SKM-1 (cell line): ENCODE data around the gene BICDL2.
"Not testable (repeated sequence)": the region's sequence is repeated elsewhere in the genome, so short reads cannot be mapped to it uniquely, and the experiment has no call there.

Source experiments
- DNase-seq: peaks from one replicate; lab custom pipeline; 2025; ENCODE audit not compliant: unreplicated experiment; lab: John Stamatoyannopoulos, UW

BICDL2 gene

DNA sequence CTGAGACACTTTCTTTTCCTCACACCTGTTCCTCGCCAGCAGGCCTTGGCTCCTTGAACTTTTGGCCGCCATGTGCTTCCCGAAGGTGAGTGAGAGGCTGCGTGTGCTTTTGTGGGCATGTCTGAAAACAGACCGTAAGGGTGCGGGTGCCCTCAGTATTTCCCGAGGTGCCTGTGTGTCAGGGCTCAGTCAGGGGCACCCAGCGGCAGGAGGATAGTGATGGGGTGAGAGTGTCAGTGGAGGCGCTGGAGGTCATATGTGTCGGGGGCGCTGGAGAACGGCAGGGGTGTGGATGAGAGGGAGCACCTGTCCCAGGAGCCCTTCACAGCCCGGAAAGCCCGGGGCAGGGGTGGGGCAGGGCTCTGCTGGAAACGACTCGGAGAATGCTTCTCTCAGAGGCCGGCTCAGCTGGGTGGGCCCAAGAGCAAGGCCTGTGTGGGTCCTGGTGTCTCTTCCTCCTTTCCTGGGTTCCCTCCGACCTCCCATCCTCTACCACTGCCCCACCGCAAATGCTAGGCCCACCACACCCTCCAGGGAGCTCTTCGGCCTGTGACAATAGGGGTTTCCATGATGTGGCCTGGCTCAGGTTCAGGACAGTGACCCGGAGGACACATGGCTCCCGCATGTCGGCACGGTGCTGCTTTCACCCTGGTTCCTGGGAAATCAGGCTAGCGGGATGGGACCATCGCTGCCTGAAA is 29.1 kb upstream of the BICDL2 start:
- DNase-seq: no peak

DNA sequence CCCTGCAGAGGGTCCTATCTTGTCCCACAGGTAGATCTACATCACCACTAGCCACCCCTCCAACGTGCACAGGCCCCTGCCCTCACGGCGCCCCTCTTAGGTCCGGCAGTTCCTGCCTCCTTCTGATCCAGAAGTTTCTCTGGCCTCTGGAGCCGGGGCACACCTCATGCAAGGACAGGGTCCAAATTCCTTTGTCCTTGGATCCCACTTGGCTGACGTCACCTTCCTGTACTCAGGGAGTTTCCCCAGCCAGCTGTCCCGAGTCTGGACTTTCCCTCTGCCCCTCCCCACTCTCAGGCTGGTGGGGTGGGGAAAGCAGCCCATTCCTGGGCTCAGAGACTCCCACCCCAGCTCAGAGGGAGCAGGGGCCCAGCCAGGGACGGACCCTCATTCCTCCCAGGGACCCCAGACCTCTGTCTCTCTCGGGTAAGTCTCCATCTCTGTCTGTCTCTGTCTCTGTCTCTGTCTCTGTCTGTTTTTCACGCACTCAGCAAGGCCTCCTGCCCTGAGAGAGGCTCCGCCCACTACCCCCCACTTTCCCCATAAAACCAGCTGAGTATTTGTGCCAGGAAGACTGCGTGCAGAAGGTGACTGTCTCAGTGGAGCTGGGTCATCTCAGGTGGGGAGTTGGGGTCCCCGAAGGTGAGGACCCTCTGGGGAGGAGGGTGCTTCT is 28.5 kb upstream of the BICDL2 start, which contains the start of gene IL32:
TSS of gene IL32 (plus strand) at position 572 of the 673 bp plus-strand sequence. CDS start 172 bp downstream, outside the sequence.
- DNase-seq: no peak

DNA sequence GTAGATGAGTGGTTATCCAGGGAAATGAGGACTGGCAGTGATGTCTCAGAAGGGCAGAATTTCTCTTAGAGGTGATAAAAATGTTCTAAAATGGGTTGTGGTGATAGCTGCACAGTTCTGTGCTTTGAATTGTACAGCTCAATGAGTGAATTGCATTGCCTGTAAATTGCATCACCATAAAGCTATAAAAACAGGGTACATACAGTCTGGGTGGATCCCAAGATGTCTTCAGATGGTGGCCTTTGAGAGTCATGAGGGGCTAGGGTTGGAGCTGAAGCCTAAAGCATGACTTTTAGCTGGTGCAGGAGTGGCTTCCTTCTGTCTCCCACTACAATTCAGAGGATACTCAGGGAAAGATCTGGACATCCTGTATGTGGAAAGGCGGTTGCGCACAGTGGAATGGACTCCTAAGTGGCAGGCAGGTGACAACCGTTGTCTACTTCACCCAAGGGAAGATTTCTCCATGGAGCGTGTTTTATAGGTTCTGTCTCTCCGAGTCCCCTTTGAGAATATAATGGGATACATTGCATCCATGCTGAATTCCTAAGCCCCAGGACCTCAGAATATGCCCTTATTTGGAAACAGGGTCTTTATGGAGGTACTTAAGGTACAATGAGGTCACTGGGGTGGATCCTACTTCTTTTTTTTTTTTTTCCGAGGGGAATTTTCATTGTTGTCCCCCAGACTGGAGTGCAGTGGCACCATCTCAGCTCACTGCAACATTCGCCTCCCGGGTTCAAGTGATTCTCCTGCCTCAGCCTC is 27.1 kb upstream of the BICDL2 start:
- DNase-seq: no peak

DNA sequence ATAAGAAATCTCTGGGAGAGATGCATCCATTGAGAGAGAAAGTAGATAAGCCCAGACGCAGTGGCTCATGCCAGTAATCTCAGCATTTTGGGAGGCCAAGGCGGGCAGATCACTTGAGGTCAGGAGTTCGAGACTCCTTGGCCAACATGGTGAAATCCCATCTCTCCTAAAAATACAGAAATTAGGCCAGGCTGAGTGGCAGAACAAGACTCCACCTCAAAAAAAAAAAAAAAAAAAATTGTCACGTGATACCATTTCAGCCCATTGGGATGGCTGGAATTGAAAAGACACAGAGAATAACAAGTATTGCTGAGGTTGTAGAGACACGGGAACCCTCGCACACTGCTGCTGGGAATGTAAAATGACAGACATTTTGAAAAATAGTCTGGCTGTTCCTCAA is 25.8 kb upstream of the BICDL2 start:
- no peak for DNase-seq

DNA sequence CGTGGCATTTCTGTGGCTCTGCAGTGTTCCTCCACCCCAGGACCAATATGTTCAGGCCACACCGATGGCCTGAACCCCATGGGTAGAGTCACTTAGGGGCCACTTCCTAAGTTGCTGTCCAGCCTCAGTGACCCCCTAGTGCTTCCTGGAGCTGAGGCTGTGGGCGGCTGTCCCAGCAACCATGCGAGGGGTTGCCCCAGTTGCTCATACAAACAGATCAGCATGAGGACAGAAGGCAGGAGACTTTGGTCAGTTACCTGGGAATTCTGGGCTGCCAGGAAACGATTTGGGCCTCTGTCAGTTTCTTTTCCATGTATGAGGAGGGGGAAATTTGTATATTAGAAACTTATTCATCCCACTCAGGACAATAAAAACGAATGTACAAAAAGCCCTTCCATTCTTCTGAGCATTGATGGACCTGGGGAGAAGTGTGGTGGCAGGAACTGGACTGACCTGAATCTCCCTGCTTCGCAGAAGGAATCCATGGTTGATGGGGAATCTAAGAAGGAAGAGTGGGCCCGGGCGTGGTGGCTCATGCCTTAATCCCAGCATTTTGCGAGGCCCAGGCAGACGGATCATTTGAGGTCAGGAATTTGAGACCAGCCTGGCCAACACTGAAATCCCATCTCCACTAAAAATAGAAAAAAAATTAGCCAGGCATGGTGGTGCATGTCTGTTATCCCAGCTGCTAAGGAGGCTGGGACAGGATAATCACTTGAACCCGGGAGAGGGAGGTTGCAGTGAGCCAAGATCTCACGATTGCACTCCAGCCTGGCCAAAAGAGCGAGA is 23.8 kb upstream of the BICDL2 start:
- no peak for DNase-seq

DNA sequence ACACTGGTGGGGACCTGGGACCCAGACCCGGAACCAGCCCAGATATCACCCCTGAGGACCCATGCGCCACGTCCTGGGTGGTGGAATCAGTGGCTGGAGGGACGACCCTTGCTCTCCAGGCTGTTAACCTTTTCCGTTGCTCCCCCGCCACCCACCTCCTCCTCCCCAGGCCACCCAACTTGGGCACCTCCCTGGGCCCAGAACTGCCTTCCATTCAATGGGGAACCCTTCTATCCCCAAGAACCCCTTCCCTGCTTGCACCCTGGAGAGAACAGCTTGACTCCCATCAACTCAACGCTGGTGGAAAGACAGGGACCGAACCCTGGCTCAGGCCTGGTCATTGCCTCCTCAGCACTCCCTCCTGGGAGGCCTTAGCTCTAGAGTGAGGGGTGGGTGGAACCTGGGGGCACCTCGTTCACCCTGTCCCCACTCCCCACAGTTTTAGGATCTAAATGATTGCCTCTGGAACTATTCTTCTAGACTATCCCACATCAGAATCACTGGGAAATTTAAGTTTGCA is 23.0 kb upstream of the BICDL2 start:
- no peak for DNase-seq

DNA sequence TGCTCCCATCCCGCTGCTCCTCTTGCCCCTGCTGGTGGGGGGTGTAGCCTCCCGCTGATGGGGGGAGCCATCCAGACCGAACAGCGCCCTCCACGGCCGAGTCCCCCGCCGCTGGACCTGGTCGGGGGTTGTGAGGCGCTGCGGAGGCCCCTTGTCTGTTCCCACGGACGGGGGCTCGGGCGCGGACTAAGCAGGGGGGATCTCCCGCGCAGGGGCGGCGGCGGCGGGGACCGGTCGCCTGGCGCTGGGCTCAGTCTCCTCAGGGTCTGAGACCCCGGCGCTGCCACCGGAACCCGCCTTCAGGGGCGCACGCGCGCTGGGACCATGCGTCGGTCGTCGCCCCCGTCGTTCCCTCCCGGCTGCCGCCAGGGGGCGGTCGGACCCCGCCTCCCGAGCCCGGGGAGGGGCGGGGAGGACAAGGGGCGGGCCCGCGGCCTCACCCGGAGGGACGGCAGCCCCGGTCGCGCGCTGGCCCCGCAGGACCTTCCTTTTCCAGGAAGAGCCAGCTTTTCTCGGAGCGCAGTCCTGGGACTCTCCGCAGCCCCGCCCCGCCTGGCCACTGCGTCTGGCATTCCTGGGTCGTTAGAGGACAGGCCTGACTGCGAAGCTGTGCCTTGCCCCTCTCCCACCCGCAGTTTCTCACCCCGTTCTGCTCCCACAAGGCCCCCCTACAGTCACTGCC is 22.4 kb upstream of the BICDL2 start:
- peak; percentile 61 for DNase-seq

DNA sequence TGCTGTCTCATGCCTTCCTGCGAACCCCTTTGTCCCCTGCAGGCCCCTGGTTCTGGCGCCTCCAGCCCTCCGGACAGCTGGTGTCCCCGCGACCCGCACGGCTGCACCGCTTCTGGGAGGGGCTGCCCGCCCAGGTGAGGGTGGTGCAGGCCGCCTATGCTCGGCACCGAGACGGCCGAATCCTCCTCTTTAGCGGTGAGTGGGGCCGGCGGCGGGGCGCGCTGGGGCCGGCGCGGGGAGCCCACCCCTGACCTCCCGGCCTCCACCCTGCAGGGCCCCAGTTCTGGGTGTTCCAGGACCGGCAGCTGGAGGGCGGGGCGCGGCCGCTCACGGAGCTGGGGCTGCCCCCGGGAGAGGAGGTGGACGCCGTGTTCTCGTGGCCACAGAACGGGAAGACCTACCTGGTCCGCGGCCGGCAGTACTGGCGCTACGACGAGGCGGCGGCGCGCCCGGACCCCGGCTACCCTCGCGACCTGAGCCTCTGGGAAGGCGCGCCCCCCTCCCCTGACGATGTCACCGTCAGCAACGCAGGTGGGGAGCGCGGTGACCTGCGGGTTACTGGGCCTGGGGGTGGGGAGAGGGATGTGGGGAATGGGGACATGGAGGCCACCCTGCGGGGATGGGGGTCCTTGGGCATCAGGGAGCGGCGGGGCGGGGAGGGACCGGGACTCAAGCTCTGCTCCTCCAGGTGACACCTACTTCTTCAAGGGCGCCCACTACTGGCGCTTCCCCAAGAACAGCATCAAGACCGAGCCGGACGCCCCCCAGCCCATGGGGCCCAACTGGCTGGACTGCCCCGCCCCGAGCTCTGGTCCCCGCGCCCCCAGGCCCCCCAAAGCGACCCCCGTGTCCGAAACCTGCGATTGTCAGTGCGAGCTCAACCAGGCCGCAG is 21.6 kb upstream of the BICDL2 start:
- DNase-seq: no peak

DNA sequence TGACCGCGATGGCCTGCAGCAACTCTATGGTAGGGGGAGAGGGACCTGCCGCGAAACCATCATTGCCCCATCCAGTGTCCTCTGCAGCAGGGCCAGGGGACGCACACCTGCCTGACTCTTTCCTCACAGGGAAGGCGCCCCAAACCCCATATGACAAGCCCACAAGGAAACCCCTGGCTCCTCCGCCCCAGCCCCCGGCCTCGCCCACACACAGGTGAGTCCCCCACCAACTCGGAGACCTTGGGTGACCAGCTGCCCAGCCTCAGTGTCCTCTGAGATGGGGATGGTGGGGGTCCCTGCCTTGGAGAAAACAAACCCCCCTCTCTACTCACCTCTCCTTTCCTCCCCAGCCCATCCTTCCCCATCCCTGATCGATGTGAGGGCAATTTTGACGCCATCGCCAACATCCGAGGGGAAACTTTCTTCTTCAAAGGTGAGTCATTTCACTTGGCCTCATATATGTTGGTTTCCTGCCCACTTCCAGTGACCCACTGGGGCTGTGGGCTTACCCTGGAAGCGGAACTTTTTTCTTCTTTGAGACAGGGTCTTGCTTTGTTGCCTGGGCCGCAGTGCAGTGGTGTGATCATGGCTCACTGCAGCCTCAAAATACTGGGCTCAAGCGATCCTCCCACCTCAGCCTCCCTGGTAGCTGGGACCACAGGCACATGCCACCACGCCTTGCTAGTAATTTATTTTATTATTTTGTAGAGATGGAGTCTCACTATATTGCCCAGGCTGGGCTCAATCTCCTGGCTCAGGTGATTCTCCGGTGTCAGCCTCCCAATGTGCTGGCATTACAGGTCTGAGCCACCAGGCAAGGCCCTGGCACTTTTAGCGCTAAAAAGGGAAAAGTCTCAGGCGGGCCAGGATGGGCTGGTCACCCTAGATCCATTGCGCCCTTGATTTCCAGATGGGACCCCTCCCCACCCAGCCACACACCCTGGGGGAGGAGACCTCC is 20.7 kb upstream of the BICDL2 start:
- DNase-seq: no peak

DNA sequence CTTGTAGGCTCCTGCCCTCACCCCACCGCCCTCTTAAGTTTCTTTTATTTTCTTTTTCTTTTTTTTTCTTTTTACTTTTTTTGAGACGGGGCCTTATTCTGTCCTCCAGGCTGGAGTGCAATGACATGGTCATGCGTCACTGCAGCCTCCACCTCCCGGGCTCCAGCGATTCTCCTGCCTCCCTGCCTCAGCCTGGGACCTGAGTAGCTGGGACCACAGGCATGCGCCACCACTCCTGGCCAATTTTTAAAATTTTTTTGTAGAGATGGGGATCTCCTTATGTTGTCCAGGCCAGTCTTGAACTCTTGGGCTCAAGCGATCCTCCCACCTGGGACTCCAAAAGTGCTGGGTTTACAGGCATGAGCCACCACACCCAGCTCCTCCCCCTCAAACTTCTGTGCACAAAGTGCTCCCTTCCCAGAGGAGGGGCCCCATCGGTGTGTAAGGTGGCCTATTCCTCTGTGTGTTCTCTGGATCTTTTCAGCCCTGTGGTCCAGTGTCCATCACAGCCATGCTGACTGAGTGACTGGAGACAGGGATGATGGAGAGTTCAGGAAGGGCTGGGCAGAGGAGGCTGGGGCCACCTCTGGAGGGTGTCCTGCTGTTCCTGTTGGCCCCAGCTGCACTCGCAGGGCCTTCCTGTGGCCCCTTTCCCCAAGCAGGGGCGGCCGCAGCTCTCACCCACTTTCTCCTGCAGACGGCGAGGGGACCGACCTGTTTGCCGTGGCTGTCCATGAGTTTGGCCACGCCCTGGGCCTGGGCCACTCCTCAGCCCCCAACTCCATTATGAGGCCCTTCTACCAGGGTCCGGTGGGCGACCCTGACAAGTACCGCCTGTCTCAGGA is 19.8 kb upstream of the BICDL2 start:
- no peak for DNase-seq

DNA sequence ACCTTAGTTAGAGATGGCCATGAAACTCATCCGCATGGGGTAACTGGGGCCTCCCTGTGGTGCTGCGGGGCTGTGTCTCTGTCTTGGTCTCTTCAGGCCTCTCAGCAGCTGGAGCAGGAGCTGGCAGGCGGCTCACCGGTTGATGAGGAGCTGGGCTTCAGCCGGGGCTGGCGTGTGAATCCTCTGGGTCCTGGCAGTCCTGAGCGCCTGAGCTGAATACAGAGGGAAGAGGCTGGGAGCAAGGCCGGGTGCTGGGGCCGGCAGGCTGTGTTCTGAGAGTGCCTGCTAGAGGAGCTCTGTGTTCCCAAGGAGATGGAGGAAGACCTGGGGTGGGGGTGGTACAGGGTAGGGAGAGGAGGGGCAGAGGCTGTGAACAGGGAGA is 19.0 kb upstream of the BICDL2 start:
- not testable (repeated sequence) for DNase-seq

DNA sequence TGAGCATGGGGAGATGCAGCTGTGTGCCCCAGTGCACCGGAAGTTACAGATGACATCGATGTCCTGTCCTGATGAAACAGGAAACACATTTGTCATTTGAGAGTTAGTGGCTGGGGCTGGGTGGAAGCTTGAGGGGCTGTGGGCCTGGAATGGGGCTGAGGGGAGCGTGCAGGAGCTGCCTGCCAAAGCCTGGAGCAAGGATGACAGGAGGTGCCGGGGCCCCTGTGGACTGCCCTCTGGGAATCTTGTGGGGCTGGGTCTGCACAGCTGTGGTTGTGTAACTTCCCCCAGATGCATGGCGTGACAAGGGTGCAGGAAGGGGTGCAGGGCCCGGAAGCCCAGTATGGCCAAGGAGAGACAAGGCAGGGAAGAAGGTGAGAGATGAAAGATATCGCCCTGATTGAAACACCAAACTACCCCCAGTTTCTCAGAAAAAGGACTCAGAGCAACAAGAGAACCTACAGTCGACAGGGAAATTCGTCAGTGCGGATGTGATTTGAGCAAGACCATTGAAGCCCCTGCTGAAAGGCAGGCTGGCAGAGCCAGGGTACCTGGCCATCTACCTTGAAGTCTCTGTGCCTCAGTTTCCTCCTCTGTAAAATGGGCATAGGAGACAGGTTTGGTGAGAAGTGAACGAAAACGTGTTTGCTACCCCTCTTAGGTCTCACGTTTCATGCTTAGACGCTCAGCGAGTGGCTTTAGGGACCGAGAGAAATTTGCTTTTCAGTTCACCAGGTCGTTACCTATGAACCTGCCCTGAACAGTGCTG is 18.4 kb upstream of the BICDL2 start:
- peak; percentile 43 for DNase-seq

DNA sequence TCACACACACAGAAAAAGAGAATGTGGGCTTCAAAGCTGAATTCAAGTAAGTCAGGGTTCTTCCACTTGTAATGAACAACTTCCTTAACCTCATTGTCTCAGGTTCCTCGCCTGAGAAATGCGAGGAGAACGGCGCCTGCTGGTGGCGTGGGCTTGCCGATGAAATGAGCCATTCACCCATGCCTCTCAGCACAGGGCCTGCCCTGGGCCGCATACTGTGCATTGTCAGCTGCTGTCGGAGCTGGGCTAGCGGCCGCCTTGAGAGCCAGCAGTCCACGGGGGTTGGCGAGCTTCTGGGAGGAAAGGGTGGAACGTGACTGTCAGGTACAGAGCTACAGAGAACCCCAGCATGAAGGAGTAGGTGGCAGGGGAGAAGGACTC is 16.6 kb upstream of the BICDL2 start:
- DNase-seq: not testable (repeated sequence)

DNA sequence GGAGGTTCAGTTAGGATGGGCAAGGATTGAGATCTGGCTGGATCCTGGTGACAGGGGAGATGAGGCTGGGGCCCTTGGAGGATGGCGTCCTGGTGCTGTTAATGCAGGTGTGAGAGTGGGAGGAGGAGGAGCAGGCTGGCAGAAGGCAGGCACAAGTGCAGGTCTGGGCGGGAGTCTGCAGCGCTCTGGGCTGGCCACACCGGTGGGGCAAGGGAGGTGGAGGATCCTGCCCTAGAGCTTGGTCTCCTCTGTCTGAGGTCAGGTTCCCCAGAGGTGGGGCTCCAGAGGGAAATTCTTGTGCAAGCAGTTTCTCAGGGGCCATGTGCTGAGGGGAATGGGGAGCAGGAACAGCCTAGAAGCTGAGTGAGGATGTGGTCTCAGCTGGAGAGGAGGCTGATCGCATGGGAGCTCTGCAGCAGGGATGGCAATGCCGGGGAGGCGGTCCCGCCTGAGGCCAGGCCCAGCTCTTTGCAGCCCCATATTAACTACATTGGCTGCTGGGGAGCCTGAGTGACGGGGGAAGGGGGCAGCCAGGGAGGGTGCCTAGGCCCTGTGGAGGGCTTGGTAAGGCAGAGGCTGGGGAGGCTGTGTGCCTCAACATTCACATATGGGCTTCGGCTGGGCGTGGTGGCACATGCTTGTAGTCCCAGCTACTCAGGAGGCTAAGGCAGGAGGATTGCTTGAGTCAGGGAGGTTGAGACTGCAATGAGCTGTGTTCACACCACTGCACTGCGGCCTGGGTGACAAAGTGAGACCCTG is 16.0 kb upstream of the BICDL2 start:
- DNase-seq: not testable (repeated sequence)

DNA sequence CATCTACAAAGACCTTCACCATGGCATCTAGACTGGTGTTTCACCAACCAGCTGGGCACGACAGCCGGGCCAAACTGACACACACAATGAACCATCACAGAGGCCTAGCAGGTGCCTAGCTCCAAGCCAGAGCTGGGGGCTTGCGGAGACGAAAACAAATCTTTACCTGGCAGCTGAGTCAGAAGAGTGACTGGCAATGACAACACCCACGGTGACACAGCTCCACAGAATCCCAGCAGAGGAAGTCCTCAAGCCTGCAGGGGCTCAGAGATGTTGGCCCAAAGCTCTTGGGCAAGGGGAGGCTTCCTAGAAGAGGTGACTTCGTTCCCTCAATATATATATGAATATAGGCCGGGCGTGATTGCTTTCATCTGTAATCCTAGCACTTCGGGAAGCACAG is 14.8 kb upstream of the BICDL2 start:
- no peak for DNase-seq

DNA sequence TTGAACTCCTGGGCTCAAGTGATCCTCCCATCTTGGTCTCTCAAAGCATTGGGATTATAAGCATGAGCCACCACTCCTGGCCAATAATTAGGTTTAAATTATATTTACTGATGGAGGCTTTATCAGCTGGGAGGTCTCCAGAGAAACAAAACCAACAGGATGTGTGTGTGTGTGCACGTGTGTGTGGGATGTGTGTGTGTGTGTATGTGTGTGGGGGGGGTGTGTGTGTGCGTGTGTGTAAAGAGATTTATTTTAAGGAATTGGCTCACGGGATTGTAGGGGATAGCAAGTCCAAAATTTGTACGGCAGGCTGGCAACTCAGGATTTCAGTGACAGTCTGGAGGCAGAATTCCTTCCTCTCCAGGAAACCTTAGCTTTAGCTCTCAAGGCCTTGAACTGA is 14.3 kb upstream of the BICDL2 start:
- no peak for DNase-seq
